Uterus (tissue), 4 donors: Measurements from ENCODE around the gene APOBEC2. TPM values are rescaled to one million over a fixed set of nuclear protein-coding genes. Genes with fewer than 3 reads are reported as not detected.
"Not testable (repeated sequence)": the region's sequence is repeated elsewhere in the genome, so short reads cannot be mapped to it uniquely, and the experiment has no call there.

Experiments used
- DNase-seq, 2 donors: peaks; one replicate each; pipeline ENCODE4 v3.0.0-alpha.2; 2019 to 2020
- H3K27ac ChIP-seq, 2 donors: fragments of 200-600 bp; sonication (generic); 1 replicate in 1 of 2; 2 replicates in 1 of 2; pipeline ENCODE4 v1.5.1; 2016 to 2018
- H3K27me3 ChIP-seq, 2 donors: fragments of 200-600 bp; sonication (generic); one replicate each; pipeline ENCODE4 v1.5.1; 2018 to 2019; ENCODE audit warnings: control low read depth in 1 of 2
- H3K36me3 ChIP-seq, 2 donors: fragments of 200-600 bp; sonication (generic); one replicate each; pipeline ENCODE4 v1.5.1; 2019; ENCODE audit warnings: control low read depth in 1 of 2
- H3K4me1 ChIP-seq, 2 donors: fragments of 200-600 bp; sonication (generic); one replicate each; pipeline ENCODE4 v1.5.1; 2018 to 2019; ENCODE audit warnings: control low read depth in 1 of 2
- H3K4me3 ChIP-seq, 2 donors: fragments of 200-600 bp; sonication (generic); 1 replicate in 1 of 2; 2 replicates in 1 of 2; pipeline ENCODE4 v1.5.1; 2018 to 2019; ENCODE audit warnings: mild to moderate bottlenecking in 1 of 2
- H3K9me3 ChIP-seq, 2 donors: fragments of 200-600 bp; sonication (generic); one replicate each; pipeline ENCODE4 v1.5.1; 2019; ENCODE audit warnings: control low read depth in 1 of 2
- CTCF ChIP-seq, 4 experiments: fragments of 200-600 bp in 2 of 4; fragments of 450-650 bp in 2 of 4; sonication (generic) in 2 of 4; IDR thresholded peaks; one replicate each; pipeline ENCODE4 v1.5.1; 2016 to 2019; ENCODE audit warnings: antibody characterized with exemption in 4 of 4, mild to moderate bottlenecking in 2 of 4, moderate library complexity in 1 of 4
- POLR2A ChIP-seq, 2 donors: fragments of 450-650 bp; IDR thresholded peaks; one replicate each; pipeline ENCODE4 v1.6.1; 2016; ENCODE audit warnings: antibody characterized with exemption in 2 of 2, mild to moderate bottlenecking in 1 of 2, moderate library complexity in 1 of 2
- intact Hi-C: fragments of 100-400 bp; cut with DNase I; formaldehyde crosslinking; loops from one replicate; pipeline ENCODE4 v1.15.1; 2023; ENCODE audit warnings: low total_unique reads
- total RNA-seq, 4 donors: library from RNA; depleted of rRNA in 3 of 4; stranded (reverse); fragments of >200 nt in 3 of 4; gene quantifications; one replicate each; pipeline versions ENCODE4 v1.1.0 to v1.2.4, GENCODE V29; 2014 to 2023
- donor health status: DM: yes; HTN: yes; CAD: no.

Gene APOBEC2
- total RNA-seq: not detected

GRCh38 chr6:41053041-41053440, at the start of gene APOBEC2:
Gene APOBEC2, plus strand, starts transcription at chr6:41053202. Its CDS starts 146 bp downstream, at chr6:41053348.
- no peaks in the 10 kb centered on the region for H3K4me1 ChIP-seq

GRCh38 chr6:41006217-41006616, 46.8 kb upstream of the APOBEC2 start:
- H3K27ac ChIP-seq, H3K27me3 ChIP-seq, H3K36me3 ChIP-seq, H3K9me3 ChIP-seq, H3K4me3 ChIP-seq, H3K4me1 ChIP-seq, intact Hi-C loops: not testable (repeated sequence)
- DNase-seq: peak; percentile 34 to 44
- peak; percentile 40 to 59 (median 52) for TF ChIP-seq CTCF (IDR thresholded peaks at IDR 0.05)

More at GRCh38 chr6:41053041-41053440, at the start of gene APOBEC2:
- Histone ChIP-seq H3K9me3 (no peaks in the 10 kb centered on the region), H3K27me3 (no peaks in the 10 kb centered on the region), H3K27ac (no peak within 1 kb of the TSS), H3K36me3 (no peaks in the 10 kb centered on the region), H3K4me3 (no peak within 1 kb of the TSS)
- intact Hi-C loops: no loop called here
- no peak for DNase-seq
- TF ChIP-seq POLR2A (IDR thresholded peaks at IDR 0.05) (no peak), CTCF (IDR thresholded peaks at IDR 0.05) (no peak)

- intact Hi-C loops: not testable (repeated sequence)
Measured at GRCh38 chr6:41006980-41007379, 46.0 kb upstream of the APOBEC2 start.

GRCh38 chr6:41008011-41008410, 45.0 kb upstream of the APOBEC2 start:
- no peaks in the 10 kb centered on the region for H3K4me1 ChIP-seq
- H3K27ac ChIP-seq: no peak overlapping the region
- intact Hi-C loops: no loop called here
- no peaks in the 10 kb centered on the region for H3K9me3 ChIP-seq
- no peaks in the 10 kb centered on the region for H3K27me3 ChIP-seq
- DNase-seq: no peak
- TF ChIP-seq CTCF (IDR thresholded peaks at IDR 0.05) (no peak), POLR2A (IDR thresholded peaks at IDR 0.05) (no peak)
- no peaks in the 10 kb centered on the region for H3K36me3 ChIP-seq
- no peak overlapping the region for H3K4me3 ChIP-seq

More at GRCh38 chr6:41006980-41007379, 46.0 kb upstream of the APOBEC2 start:
- not testable (repeated sequence) for DNase-seq, H3K27me3 ChIP-seq, H3K36me3 ChIP-seq, H3K4me1 ChIP-seq, H3K4me3 ChIP-seq, H3K9me3 ChIP-seq, H3K27ac ChIP-seq

GRCh38 chr6:41009669-41010068, 43.3 kb upstream of the APOBEC2 start:
- DNase-seq: no peak
- intact Hi-C loops: no loop called here
- TF ChIP-seq POLR2A (IDR thresholded peaks at IDR 0.05) (no peak), CTCF (IDR thresholded peaks at IDR 0.05) (no peak)

GRCh38 chr6:41011673-41012072, 41.3 kb upstream of the APOBEC2 start:
- Histone ChIP-seq H3K4me3 (no peak overlapping the region), H3K27ac (no peak overlapping the region), H3K4me1 (no peaks in the 10 kb centered on the region), H3K27me3 (no peaks in the 10 kb centered on the region), H3K9me3 (no peaks in the 10 kb centered on the region), H3K36me3 (no peaks in the 10 kb centered on the region)
- DNase-seq: no peak
- intact Hi-C loops: no loop called here
- TF ChIP-seq POLR2A (IDR thresholded peaks at IDR 0.05): no peak
- no peak for TF ChIP-seq CTCF (IDR thresholded peaks at IDR 0.05)

More at GRCh38 chr6:41009669-41010068, 43.3 kb upstream of the APOBEC2 start:
- no peaks in the 10 kb centered on the region for H3K9me3 ChIP-seq
- H3K27me3 ChIP-seq: no peaks in the 10 kb centered on the region
- no peaks in the 10 kb centered on the region for H3K36me3 ChIP-seq
- no peaks in the 10 kb centered on the region for H3K4me1 ChIP-seq
- H3K4me3 ChIP-seq: no peak overlapping the region
- no peak overlapping the region for H3K27ac ChIP-seq
